SK-N-SH treated with all-trans-retinoic acid at 6 μM for 48 hours (cell line): Measurements from ENCODE around the gene HIRA.

Experiments used
- ARNTL ChIP-seq: fragments of 450-650 bp; formaldehyde crosslinking; IDR thresholded peaks from 2 replicates; pipeline ENCODE4 v1.5.0; 2020; ENCODE audit warnings: low read depth, mild to moderate bottlenecking, moderate library complexity, borderline replicate concordance
- CSDC2 ChIP-seq: fragments of 250-450 bp; sonication (Bioruptor Pico); IDR thresholded peaks from 2 replicates; pipeline ENCODE4 v1.5.0; 2020; ENCODE audit warnings: mild to moderate bottlenecking, moderate library complexity
- GLIS3 ChIP-seq: fragments of 250-450 bp; sonication (Bioruptor Pico); IDR thresholded peaks from 2 replicates; pipeline ENCODE4 v1.5.0; 2020; ENCODE audit warnings: mild to moderate bottlenecking, moderate library complexity
- PATZ1 ChIP-seq: fragments of 250-450 bp; sonication (Bioruptor Pico); IDR thresholded peaks from 2 replicates; pipeline ENCODE4 v1.8.0; 2020; ENCODE audit warnings: mild to moderate bottlenecking, moderate library complexity, borderline replicate concordance
- POU6F1 ChIP-seq: fragments of 250-450 bp; sonication (Bioruptor Pico); IDR thresholded peaks from 2 replicates; pipeline ENCODE4 v1.8.0; 2021; ENCODE audit warnings: low read depth, mild to moderate bottlenecking, moderate library complexity, borderline replicate concordance
- PPARA ChIP-seq: fragments of 250-450 bp; sonication (Bioruptor Pico); IDR thresholded peaks from 2 replicates; pipeline ENCODE4 v1.5.0; 2020; ENCODE audit warnings: mild to moderate bottlenecking, borderline replicate concordance
- RARB ChIP-seq: fragments of 250-450 bp; sonication (Bioruptor Pico); IDR thresholded peaks from 2 replicates; pipeline ENCODE4 v1.8.0; 2021; ENCODE audit warnings: mild to moderate bottlenecking, moderate library complexity
- TOX ChIP-seq: fragments of 250-450 bp; sonication (Bioruptor Pico); IDR thresholded peaks from 2 replicates; pipeline ENCODE4 v1.8.0; 2021; ENCODE audit warnings: mild to moderate bottlenecking, moderate library complexity, borderline replicate concordance
- TSHZ2 ChIP-seq: fragments of 250-450 bp; sonication (Bioruptor Pico); IDR thresholded peaks from 2 replicates; pipeline ENCODE4 v1.5.0; 2020; ENCODE audit warnings: mild to moderate bottlenecking, moderate library complexity
- ZFP3 ChIP-seq: fragments of 250-450 bp; sonication (Bioruptor Pico); IDR thresholded peaks from 2 replicates; pipeline ENCODE4 v1.5.0; 2020; ENCODE audit warnings: mild to moderate bottlenecking, moderate library complexity
- ZFP30 ChIP-seq: fragments of 450-650 bp; formaldehyde crosslinking; IDR thresholded peaks from 2 replicates; pipeline ENCODE4 v1.5.0; 2022; ENCODE audit warnings: mild to moderate bottlenecking, moderate library complexity
- ZNF565 ChIP-seq: fragments of 450-650 bp; formaldehyde crosslinking; conservative IDR thresholded peaks from 2 replicates; pipeline ENCODE4 v1.5.0; 2020; ENCODE audit warnings: low read depth, mild to moderate bottlenecking, moderate library complexity
- ZNF70 ChIP-seq: fragments of 450-650 bp; formaldehyde crosslinking; IDR thresholded peaks from 2 replicates; pipeline ENCODE4 v1.5.0; 2020; ENCODE audit warnings: mild to moderate bottlenecking, moderate library complexity

GRCh38 chr22:19451570-19451969, 20.0 kb upstream of the HIRA start:
- TF ChIP-seq ZNF565 (CRISPR knock-in tag) (no peak), GLIS3 (CRISPR knock-in tag) (no peak), TOX (CRISPR knock-in tag) (no peak), PPARA (no peak), RARB (CRISPR knock-in tag) (no peak), ZFP3 (no peak), ARNTL (CRISPR knock-in tag) (no peak), ZNF70 (no peak), ZFP30 (CRISPR knock-in tag) (no peak), PATZ1 (no peak), POU6F1 (CRISPR knock-in tag) (no peak), CSDC2 (CRISPR knock-in tag) (no peak), TSHZ2 (CRISPR knock-in tag) (no peak)
